Fibroblast of villous mesenchyme (primary cell): ENCODE results near the gene FBLN2. TPM values are rescaled to one million over a fixed set of nuclear protein-coding genes. Genes with fewer than 3 reads are reported as not detected.

Experiments
- DNase-seq: peaks from one replicate; pipeline ENCODE4 v3.0.0-alpha.2; 2010; ENCODE audit warnings: low read depth
- H3K4me3 ChIP-seq: 2 replicates; pipeline ENCODE4 v1.5.1; 2011; ENCODE audit warnings: low read depth, mild to moderate bottlenecking, low read length
- total RNA-seq: library from RNA; depleted of rRNA; stranded (reverse); fragments of >200 nt; gene quantifications from 2 replicates; pipeline ENCODE4 v1.2.3, GENCODE V29; 2012
- TF ChIP-seq, protein P1 (sequence below): IDR thresholded peaks from 2 replicates; pipeline ENCODE4 v1.5.1; 2012; ENCODE audit warnings: low read depth, mild to moderate bottlenecking, low read length; ENCODE audit not compliant: insufficient read depth

The FBLN2 gene
- total RNA-seq, 1 donor = 30.2 TPM

DNA sequence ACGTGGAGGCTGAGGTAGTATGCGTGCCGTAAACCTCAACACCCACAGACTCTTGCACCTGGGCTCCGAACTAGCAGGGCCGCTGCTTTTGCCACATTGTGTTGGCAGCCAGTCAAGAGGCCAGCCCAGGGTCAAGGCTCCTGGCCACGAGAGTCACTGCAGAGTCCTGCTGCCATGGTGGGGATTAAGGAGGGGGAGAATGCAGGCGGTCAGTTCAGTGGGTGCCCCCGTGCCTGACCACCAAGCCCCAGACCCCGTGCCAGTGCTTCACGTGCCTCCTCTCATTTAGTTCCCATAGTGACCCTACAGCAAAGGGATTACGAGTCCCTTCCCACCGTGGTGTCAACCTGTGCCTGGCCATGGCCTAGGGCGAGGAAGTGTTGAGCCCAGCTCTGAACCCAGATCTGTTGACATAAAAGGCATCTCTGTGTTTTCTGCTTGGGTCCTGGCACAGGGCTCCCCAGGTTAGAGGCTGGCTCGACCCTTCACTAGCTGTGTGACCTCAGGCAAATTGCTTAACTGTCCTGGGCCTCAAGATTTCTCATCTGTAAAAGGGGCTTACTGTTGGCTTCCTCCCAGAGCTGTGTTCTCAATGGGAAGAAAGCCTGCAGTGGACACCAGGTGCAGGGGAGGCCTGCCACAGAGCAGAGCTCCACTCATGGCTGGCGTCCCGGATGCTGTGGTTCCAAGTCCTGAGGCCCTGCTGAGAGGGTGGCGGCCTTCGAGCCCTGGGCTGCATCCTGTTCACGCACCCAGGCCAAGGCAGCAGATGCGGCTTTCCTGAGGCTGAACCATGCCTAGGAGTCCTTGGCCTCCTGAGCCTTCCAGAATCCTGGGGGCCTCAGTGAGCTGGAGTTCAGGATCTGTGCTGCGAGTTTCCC, 32.8 kb downstream of the FBLN2 start:
- TF ChIP-seq, protein P1, sequence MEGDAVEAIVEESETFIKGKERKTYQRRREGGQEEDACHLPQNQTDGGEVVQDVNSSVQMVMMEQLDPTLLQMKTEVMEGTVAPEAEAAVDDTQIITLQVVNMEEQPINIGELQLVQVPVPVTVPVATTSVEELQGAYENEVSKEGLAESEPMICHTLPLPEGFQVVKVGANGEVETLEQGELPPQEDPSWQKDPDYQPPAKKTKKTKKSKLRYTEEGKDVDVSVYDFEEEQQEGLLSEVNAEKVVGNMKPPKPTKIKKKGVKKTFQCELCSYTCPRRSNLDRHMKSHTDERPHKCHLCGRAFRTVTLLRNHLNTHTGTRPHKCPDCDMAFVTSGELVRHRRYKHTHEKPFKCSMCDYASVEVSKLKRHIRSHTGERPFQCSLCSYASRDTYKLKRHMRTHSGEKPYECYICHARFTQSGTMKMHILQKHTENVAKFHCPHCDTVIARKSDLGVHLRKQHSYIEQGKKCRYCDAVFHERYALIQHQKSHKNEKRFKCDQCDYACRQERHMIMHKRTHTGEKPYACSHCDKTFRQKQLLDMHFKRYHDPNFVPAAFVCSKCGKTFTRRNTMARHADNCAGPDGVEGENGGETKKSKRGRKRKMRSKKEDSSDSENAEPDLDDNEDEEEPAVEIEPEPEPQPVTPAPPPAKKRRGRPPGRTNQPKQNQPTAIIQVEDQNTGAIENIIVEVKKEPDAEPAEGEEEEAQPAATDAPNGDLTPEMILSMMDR = no peak
- no peak overlapping the region for H3K4me3 ChIP-seq
- DNase-seq = peak; percentile 20

DNA sequence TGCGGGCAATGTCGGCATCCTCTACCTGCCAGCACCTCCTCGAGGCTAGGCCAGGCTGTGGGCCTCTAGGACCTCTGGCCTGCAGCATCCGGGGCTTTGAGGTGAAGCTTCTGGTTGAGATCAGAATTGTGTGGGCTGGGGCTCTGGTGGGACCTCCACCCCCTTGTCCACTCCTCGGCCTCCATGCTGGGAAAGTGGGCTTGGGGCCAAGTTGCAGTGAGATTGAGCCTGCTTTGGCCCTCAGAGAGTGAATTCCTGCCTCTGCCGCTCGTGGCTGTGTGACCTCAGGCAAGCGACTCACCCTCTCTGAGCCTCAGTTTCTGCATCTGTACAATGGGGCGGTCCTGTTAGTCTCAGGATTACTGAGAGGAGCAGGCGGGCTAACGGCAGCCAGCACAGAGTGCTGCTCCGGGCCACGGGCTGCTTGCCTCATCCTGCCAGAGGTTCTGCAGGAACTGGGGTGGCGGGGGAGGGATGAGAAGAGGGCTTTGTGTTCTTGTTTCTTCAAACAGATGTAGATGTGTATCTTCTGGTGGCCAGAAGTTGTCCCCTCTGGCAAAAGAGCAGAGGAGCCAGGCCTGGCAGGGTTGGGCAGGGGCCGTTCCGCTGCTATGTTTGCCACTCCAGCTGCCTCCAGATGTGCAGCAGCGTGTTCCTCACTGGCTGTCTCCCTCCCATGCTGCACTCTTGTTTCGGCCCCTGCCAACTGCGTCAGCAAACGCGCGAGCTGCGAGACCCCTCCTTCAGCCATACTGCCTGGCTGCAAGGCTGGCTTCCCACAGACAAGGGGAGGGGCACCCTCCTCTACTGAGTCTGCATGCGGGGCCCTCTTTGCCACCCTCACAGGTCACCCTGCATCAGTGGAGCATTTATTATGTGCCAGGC, 33.7 kb downstream of the FBLN2 start:
- TF ChIP-seq, protein P1 = no peak
- no peak overlapping the region for H3K4me3 ChIP-seq
- DNase-seq = peak; percentile 26

DNA sequence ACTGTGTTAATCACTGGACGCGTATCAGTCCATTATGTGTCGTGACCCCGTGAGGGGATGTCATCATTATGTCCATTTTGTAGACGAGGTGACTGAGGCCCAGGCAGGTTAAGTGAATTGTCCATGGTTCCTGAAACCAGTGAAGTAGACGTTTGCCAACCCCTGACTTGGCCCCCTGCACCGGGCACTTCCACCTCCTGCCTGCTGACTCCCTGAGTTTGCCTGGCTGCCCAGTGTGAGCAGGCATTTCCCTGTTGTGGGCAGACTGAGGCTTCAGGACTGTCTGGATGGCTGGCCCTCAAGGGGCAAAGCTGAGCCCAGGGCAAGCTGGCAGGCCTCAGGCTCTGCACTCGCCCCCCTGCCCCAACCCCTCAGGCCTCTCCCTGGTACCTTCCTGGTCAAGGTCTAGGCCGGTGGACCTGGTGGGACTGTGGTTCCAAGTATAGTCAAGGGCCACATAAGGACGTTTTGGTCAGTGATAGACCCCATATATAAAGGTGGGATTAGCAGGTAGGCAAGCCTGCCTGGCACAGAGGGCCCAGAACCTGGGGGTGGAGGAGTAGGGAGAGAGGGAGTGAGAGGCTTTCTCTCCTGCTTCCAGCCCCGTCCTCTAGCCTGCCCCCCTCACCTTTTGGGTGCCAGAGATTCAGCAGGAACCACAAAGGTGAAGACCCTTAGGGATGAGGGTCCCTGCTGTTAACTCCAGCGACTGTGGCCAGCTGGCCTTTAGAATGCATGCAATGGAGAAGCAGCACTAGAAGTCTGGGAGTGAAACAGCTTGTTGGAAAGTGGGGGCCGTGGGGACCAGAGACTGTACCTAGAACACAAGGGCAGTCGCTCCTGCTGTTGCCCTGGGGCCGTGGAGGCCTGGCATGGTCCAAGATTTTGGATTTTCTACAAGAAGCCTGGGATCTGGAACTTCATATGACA, 34.6 kb downstream of the FBLN2 start:
- DNase-seq = no peak
- TF ChIP-seq, protein P1 = no peak
- no peak overlapping the region for H3K4me3 ChIP-seq

DNA sequence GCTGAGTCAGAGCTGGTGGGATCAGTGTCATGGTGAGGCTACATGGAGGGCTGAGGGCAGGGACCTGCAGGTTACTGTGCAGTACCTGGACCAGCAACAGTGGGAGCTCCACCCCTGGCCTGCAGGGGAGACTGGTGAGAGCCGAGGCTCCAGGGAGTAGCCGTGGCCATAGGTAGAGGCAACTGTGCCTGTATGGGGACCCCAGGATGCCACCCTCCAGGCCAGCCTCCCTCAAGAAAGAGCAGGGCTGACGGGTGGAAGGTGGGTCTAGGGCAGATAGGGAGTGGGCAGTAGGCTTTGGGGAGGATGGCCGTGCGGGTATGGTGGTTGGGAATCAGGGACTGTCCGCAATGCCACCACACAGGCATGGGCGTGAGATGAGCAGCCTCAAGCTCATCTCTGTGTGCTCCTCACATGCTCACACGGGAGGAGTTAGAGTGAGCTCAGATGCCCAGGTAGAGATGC, 35.5 kb downstream of the FBLN2 start:
- no peak overlapping the region for H3K4me3 ChIP-seq
- TF ChIP-seq, protein P1 = no peak
- DNase-seq = no peak

DNA sequence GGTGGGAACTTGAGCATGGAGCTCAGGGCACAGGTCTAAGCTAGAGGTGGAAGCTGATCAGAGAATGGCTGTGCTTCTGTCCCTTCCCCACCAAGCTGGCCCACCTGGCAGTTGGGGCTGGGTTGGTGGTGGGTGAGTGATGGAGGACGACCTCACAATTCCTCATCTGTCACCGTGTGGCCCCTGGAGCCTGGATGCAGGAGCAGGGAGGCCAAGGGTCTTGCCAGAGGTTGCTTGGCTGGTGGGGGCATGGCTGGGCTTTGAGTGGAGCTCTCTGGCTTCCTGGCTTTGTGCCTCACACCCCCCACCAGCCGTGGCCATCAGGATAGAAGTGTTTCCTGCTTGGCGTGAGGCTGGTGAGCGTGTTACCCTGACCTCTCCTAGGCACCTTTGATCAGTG, 36.0 kb downstream of the FBLN2 start:
- H3K4me3 ChIP-seq = no peak overlapping the region
- no peak for DNase-seq
- TF ChIP-seq, protein P1 = no peak

DNA sequence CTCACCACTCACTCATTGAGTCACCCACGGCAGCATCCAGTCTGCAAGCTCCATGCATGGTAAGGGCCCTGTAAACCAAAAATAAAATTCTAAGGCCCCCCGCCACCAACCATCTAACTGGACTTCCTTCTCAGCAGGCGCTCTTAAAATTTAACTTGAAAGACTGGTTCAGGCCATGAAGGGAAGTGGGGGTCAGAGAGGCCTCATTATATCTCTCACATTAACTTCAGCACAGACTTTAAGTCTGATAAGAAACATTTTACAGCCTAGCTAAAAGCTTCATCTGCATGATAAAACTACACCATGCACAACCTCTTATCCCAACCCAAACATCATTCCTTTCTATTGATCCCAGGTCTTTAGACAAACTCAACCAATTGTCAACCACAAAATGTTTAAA, 38.5 kb downstream of the FBLN2 start:
- DNase-seq = peak; percentile 17
- TF ChIP-seq, protein P1 = no peak
- H3K4me3 ChIP-seq = no peak overlapping the region
